GM19324 (cell line): Measurements from ENCODE around the gene RERE.

ENCODE experiments used
- ATAC-seq: cut with Tn5 transposase; IDR thresholded peaks from one replicate; pipeline ENCODE4 v1.9.1; 2021; ENCODE audit warnings: mild to moderate bottlenecking, moderate library complexity; ENCODE audit not compliant: unreplicated experiment, low FRiP score

The RERE gene

GRCh38 chr1:8330271-8331125 is 486.9 kb downstream of the RERE start:
- no peak for ATAC-seq

GRCh38 chr1:8329858-8330257 is 487.6 kb downstream of the RERE start:
- ATAC-seq = no peak

- ATAC-seq = no peak
Observed at GRCh38 chr1:8329439-8329838, 488.0 kb downstream of the RERE start.

GRCh38 chr1:8328271-8328670 is 489.2 kb downstream of the RERE start:
- ATAC-seq = no peak

GRCh38 chr1:8326265-8326664 is 491.2 kb downstream of the RERE start:
- ATAC-seq = no peak

GRCh38 chr1:8325771-8326170 is 491.7 kb downstream of the RERE start:
- no peak for ATAC-seq

GRCh38 chr1:8324176-8324810 is 493.1 kb downstream of the RERE start:
- ATAC-seq = no peak

- no peak for ATAC-seq
Observed at GRCh38 chr1:8323706-8324105, 493.7 kb downstream of the RERE start.

GRCh38 chr1:8321612-8322011 is 495.8 kb downstream of the RERE start:
- ATAC-seq = no peak

- no peak for ATAC-seq
Observed at GRCh38 chr1:8318436-8318835, 499.0 kb downstream of the RERE start.

- no peak for ATAC-seq
Observed at GRCh38 chr1:8317647-8318381, 499.6 kb downstream of the RERE start, which contains the start of gene SLC45A1. Gene SLC45A1 (plus strand): TSS chr1:8318114. CDS start chr1:8324330, 6,216 bp downstream.

- ATAC-seq = no peak
Observed at GRCh38 chr1:8315573-8316475, 501.6 kb downstream of the RERE start.

GRCh38 chr1:8314346-8315280 is 502.8 kb downstream of the RERE start:
- no peak for ATAC-seq

GRCh38 chr1:8313231-8313630 is 504.2 kb downstream of the RERE start:
- ATAC-seq = no peak

GRCh38 chr1:8312235-8313218 is 504.9 kb downstream of the RERE start:
- ATAC-seq = no peak

- no peak for ATAC-seq
Observed at GRCh38 chr1:8311068-8311718, 506.2 kb downstream of the RERE start.

GRCh38 chr1:8307628-8308027 is 509.8 kb downstream of the RERE start:
- ATAC-seq = no peak
